Esophagus muscularis mucosa (tissue), 4 donors: Measurements from ENCODE around the gene EFR3B. TPM values are rescaled to one million over a fixed set of nuclear protein-coding genes. Genes with fewer than 3 reads are reported as not detected.

ENCODE experiments used
- DNase-seq: peaks from one replicate; pipeline ENCODE4 v3.0.0-alpha.2; 2017; ENCODE audit errors: extremely low spot score
- H3K27ac ChIP-seq, 4 donors: fragments of 200-600 bp; sonication (generic); replicated peaks in 1 of 4; 1 replicate in 3 of 4; 2 replicates in 1 of 4; pipeline ENCODE4 v1.5.1; 2016 to 2019; ENCODE audit warnings: mild to moderate bottlenecking in 1 of 4
- H3K27me3 ChIP-seq, 4 donors: fragments of 200-600 bp; sonication (generic); one replicate each; pipeline versions ENCODE4 v1.5.1 to v1.6.0; 2016 to 2019
- H3K36me3 ChIP-seq, 4 donors: fragments of 200-600 bp; sonication (generic); one replicate each; pipeline ENCODE4 v1.5.1; 2016 to 2019
- H3K4me1 ChIP-seq, 4 donors: fragments of 200-600 bp; sonication (generic); one replicate each; pipeline ENCODE4 v1.5.1; 2016 to 2019
- H3K4me3 ChIP-seq, 4 donors: fragments of 200-600 bp; sonication (generic); 1 replicate in 2 of 4; 2 replicates in 2 of 4; pipeline ENCODE4 v1.5.1; 2016 to 2019; ENCODE audit warnings: mild to moderate bottlenecking in 4 of 4, moderate library complexity in 1 of 4
- H3K9me3 ChIP-seq, 4 donors: fragments of 200-600 bp; sonication (generic); 1 replicate in 3 of 4; 2 replicates in 1 of 4; pipeline ENCODE4 v1.5.1; 2016 to 2019
- EP300 ChIP-seq: sonication (generic); formaldehyde crosslinking; IDR thresholded peaks from one replicate; pipeline ENCODE4 v1.6.1; 2017; ENCODE audit warnings: antibody characterized with exemption
- POLR2A ChIP-seq: fragments of 450-650 bp; IDR thresholded peaks from one replicate; pipeline ENCODE4 v1.6.1; 2017; ENCODE audit warnings: antibody characterized with exemption, moderate library complexity, mild to moderate bottlenecking, low read depth
- POLR2AphosphoS5 ChIP-seq, 2 donors: sonication (generic); formaldehyde crosslinking; IDR thresholded peaks; one replicate each; pipeline ENCODE4 v1.6.1; 2017; ENCODE audit warnings: antibody characterized with exemption in 2 of 2
- WGBS: methylation state at CpG from one replicate; pipeline ENCODE4 v1.1.5; 2018; 5-methylcytosine and 5-hydroxymethylcytosine counted together
- intact Hi-C: fragments of 100-400 bp; cut with DNase I; formaldehyde crosslinking; loops from one replicate; pipeline ENCODE4 v1.15.1; 2023
- total RNA-seq, 4 donors: library from RNA; depleted of rRNA; stranded (reverse); fragments of >200 nt; gene quantifications; one replicate each; pipeline versions ENCODE4 v1.1.0 to v1.2.1, GENCODE V29; 2016
- TF ChIP-seq, protein P1 (sequence below), 3 experiments: fragments of 200-600 bp in 2 of 3; fragments of 450-650 bp in 1 of 3; sonication (generic) in 2 of 3; IDR thresholded peaks; one replicate each; pipeline ENCODE4 v1.5.1; 2017 to 2019; ENCODE audit warnings: antibody characterized with exemption in 3 of 3, mild to moderate bottlenecking in 2 of 3, moderate library complexity in 1 of 3

EFR3B gene
- total RNA-seq, 4 donors from 2014 or later, result 0.65 to 2.9 (median 1.00) TPM

DNA sequence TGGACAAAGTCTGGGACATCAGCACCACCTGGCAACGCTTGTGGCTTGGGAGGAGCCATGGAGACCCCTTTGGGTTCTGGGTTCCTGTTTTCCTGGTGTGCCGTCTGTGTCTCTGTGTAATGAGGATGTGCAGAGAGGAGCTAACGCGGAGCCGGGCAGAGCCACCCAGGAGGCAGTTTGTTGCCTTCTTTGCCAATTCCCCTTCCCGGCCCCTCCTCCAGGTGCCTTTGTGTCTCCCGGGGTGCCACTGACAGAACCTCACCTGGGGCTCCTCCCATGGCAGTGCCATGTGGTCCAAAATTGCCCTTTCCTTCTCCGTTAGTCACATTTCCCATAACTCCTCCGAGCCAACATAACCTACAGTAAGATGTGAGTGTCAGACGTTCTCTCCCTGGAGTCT is 113.5 kb downstream of the EFR3B start:
- peaks cover 0 to 21% (median 5%) of the 10 kb centered on the region in 4 donors for H3K36me3 ChIP-seq
- no peak for DNase-seq
- intact Hi-C loops, result no loop called here
- H3K4me1 ChIP-seq, result peaks cover 0 to 6% (median 0%) of the 10 kb centered on the region in 4 donors
- H3K27me3 ChIP-seq, result no peaks in the 10 kb centered on the region
- 97% methylated on average over 7 of the region's 10 CpGs for WGBS
- no peak overlapping the region for H3K4me3 ChIP-seq
- H3K9me3 ChIP-seq, result no peaks in the 10 kb centered on the region
- H3K27ac ChIP-seq, result no peak overlapping the region
- TF ChIP-seq POLR2AphosphoS5 (IDR thresholded peaks at IDR 0.05) (no peak), EP300 (no peak), POLR2A (no peak)
- TF ChIP-seq, protein P1, sequence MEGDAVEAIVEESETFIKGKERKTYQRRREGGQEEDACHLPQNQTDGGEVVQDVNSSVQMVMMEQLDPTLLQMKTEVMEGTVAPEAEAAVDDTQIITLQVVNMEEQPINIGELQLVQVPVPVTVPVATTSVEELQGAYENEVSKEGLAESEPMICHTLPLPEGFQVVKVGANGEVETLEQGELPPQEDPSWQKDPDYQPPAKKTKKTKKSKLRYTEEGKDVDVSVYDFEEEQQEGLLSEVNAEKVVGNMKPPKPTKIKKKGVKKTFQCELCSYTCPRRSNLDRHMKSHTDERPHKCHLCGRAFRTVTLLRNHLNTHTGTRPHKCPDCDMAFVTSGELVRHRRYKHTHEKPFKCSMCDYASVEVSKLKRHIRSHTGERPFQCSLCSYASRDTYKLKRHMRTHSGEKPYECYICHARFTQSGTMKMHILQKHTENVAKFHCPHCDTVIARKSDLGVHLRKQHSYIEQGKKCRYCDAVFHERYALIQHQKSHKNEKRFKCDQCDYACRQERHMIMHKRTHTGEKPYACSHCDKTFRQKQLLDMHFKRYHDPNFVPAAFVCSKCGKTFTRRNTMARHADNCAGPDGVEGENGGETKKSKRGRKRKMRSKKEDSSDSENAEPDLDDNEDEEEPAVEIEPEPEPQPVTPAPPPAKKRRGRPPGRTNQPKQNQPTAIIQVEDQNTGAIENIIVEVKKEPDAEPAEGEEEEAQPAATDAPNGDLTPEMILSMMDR (IDR thresholded peaks at IDR 0.05), result no peak

DNA sequence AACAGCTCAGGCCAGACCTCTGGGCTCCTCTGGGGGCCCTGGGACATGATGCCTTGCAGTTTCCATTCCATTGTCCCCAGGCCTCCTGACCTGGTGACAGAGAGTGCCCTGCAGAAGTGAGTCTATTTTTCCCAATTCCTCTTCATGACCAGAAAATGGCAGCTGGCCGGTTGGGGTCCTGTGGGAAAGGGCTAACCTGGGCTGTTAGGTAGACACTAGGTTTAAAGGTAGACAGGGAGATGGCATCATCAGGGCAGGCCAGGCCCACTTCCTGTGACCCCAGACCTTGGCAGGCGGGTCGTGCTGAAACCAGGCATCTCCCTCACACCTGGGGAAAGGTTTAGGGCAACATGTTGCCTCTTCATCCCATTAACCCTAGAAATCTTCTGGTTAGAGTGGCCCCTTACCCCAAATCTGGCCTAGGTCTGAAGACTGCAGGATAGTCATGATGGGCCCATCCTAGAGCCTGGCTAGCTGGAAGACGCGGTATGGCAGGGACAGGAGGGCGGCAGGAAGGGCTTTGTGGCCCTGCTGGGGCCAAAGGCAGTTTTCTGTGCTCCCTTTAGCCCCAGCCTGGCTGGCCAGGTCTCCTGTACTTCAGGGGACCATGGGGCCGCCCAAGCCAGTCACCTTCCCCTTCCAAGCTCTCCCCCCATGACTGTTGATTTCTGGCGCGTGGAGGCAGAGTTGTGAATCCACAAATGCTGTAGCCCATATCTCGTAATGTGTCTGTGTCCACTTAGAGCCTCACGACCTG is 116.4 kb downstream of the EFR3B start:
- peaks cover 0 to 21% (median 7%) of the 10 kb centered on the region in 4 donors for H3K4me1 ChIP-seq
- TF ChIP-seq EP300, result no peak
- TF ChIP-seq POLR2AphosphoS5 (IDR thresholded peaks at IDR 0.05), result no peak
- TF ChIP-seq POLR2A, result no peak
- TF ChIP-seq, protein P1 (IDR thresholded peaks at IDR 0.05), result no peak
- intact Hi-C loops, result no loop called here
- H3K36me3 ChIP-seq, result peaks cover 0 to 14% (median 5%) of the 10 kb centered on the region in 4 donors
- WGBS, result 94% methylated on average over 10 of the region's 11 CpGs
- no peak for DNase-seq
- no peak overlapping the region for H3K4me3 ChIP-seq
- peaks cover 0 to 21% (median 0%) of the 10 kb centered on the region in 4 donors for H3K27me3 ChIP-seq
- H3K27ac ChIP-seq, result no peak overlapping the region
- H3K9me3 ChIP-seq, result no peaks in the 10 kb centered on the region

DNA sequence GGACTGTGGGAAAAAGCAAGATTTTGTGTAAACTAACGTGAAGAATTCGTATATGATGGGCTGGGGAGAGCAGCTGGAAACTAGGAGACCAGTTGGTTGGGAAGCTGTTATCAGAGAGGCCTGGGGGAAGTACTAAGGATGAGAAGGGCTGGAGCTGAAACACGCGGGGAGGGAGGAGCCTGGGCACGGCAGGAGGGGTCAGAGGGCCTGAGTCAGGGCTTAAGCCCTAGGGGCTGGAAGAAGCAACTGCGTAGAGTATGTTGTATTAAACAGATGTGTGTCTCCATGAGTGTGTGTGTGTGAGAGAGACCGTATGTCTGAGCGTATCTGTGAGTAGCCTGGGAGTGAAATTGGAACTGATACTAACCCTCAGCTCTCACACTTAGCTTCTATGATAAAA is 118.1 kb downstream of the EFR3B start:
- no peak for TF ChIP-seq POLR2A
- TF ChIP-seq, protein P1 (IDR thresholded peaks at IDR 0.05), result no peak
- TF ChIP-seq EP300, result no peak
- no peak for TF ChIP-seq POLR2AphosphoS5 (IDR thresholded peaks at IDR 0.05)
- Histone ChIP-seq H3K4me3 (no peak overlapping the region), H3K27me3 (peaks cover 0 to 36% (median 0%) of the 10 kb centered on the region in 4 donors), H3K36me3 (no peaks in the 10 kb centered on the region), H3K4me1 (peaks cover 0 to 21% (median 7%) of the 10 kb centered on the region in 4 donors), H3K9me3 (no peaks in the 10 kb centered on the region), H3K27ac (no peak overlapping the region)
- 70% methylated on average over 8 of the region's 8 CpGs for WGBS
- intact Hi-C loops, result no loop called here
- DNase-seq, result no peak

DNA sequence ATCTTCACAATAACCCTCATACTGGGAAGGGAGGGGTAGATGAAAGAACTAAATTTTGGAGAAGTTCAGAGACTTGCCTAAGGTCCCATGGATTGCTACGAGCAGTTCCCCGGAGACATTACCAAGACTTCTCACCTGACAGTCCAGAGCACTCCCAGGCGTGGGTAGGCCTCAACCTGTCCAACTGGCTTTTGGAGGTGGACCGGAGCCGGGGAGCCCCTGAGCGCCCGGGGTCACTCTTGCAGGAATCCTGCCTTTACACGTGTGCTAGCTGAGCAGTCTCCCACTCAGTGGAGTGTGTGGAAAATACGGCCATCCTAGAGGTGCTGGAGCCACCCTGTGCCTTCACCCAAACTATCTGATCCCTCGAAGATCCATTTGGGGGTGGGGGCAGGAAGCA is 118.5 kb downstream of the EFR3B start:
- H3K9me3 ChIP-seq, result no peaks in the 10 kb centered on the region
- no peak for DNase-seq
- peak overlapping the region in 1 of 4 donors; percentile 52 for H3K4me3 ChIP-seq
- TF ChIP-seq, protein P1 (IDR thresholded peaks at IDR 0.05), result no peak
- TF ChIP-seq EP300 (no peak), POLR2A (no peak), POLR2AphosphoS5 (IDR thresholded peaks at IDR 0.05) (no peak)
- intact Hi-C loops, result no loop called here
- H3K27me3 ChIP-seq, result peaks cover 0 to 40% (median 0%) of the 10 kb centered on the region in 4 donors
- no peak overlapping the region for H3K27ac ChIP-seq
- peaks cover 0 to 21% (median 7%) of the 10 kb centered on the region in 4 donors for H3K4me1 ChIP-seq
- H3K36me3 ChIP-seq, result no peaks in the 10 kb centered on the region
- WGBS, result 93% methylated on average over 10 of the region's 10 CpGs
